Heart right ventricle (tissue), 16 donors: Measurements from ENCODE around the gene MAP7. TPM values are rescaled to one million over a fixed set of nuclear protein-coding genes. Genes with fewer than 3 reads are reported as not detected.
A peak's percentile ranks its signal among the peaks of the same experiment; 100 is the strongest.

Experiments used
- ATAC-seq, 8 donors: fragments of 200-7000 bp; cut with Tn5 transposase; one replicate each; pipeline ENCODE4 v1.9.1; 2020; ENCODE audit warnings: mild to moderate bottlenecking in 8 of 8, moderate library complexity in 8 of 8, moderate number of reproducible peaks in 1 of 8
- DNase-seq, 2 donors: peaks; one replicate each; pipeline ENCODE4 v3.0.0-alpha.2; 2020
- H3K27ac ChIP-seq, 10 donors: fragments of 200-600 bp; sonication (generic) in 2 of 10; one replicate each; pipeline versions ENCODE4 v1.5.0 to v1.8.0; 2020 to 2022; ENCODE audit warnings: mild to moderate bottlenecking in 3 of 10
- H3K27me3 ChIP-seq, 7 donors: fragments of 200-600 bp; one replicate each; pipeline ENCODE4 v1.8.0; 2021 to 2022; ENCODE audit warnings: mild to moderate bottlenecking in 2 of 7
- H3K36me3 ChIP-seq, 9 donors: fragments of 200-600 bp; sonication (generic) in 1 of 9; one replicate each; pipeline versions ENCODE4 v1.5.0 to v1.8.0; 2020 to 2022; ENCODE audit warnings: mild to moderate bottlenecking in 2 of 9
- H3K4me1 ChIP-seq, 9 donors: fragments of 200-600 bp; sonication (generic) in 1 of 9; one replicate each; pipeline versions ENCODE4 v1.5.0 to v1.8.0; 2020 to 2022; ENCODE audit warnings: mild to moderate bottlenecking in 4 of 9
- H3K4me3 ChIP-seq, 10 donors: fragments of 200-600 bp; sonication (generic) in 2 of 10; one replicate each; pipeline versions ENCODE4 v1.5.0 to v1.8.0; 2020 to 2022; ENCODE audit warnings: mild to moderate bottlenecking in 7 of 10, moderate library complexity in 2 of 10
- H3K9me3 ChIP-seq, 11 donors: fragments of 200-600 bp in 10 of 11; sonication (generic) in 2 of 11; one replicate each; pipeline versions ENCODE4 v1.5.0 to v1.8.0; 2013 to 2022; ENCODE audit warnings: mild to moderate bottlenecking in 2 of 11, control low read depth in 1 of 11, moderate library complexity in 1 of 11
- CTCF ChIP-seq, 9 donors: fragments of 200-600 bp; sonication (generic) in 2 of 9; IDR thresholded peaks; one replicate each; pipeline versions ENCODE4 v1.5.0 to v1.8.0; 2021 to 2022; ENCODE audit warnings: antibody characterized with exemption in 9 of 9, mild to moderate bottlenecking in 5 of 9, moderate library complexity in 1 of 9
- WGBS, 2 donors: extraction: QIAGEN DNeasy Blood & Tissue Kit; methylation state at CpG; one replicate each; pipeline ENCODE4 v1.1.7; 2013; ENCODE audit warnings: inconsistent platforms in 1 of 2; 5-methylcytosine and 5-hydroxymethylcytosine counted together
- intact Hi-C, 10 donors: fragments of 100-400 bp; cut with DNase I; formaldehyde crosslinking; loops; one replicate each; pipeline versions ENCODE4 v1.11.1 to v1.14.2; 2022
- polyA plus RNA-seq, 2 donors: library from polyadenylated mRNA; stranded (reverse); fragments of 200-250 nt; gene quantifications; one replicate each; pipeline ENCODE4 v1.2.3, GENCODE V29; 2013
- total RNA-seq, 10 donors: library from RNA; stranded (reverse); fragmentation: NEBNext Ultra II Directional in 3 of 10; extraction: Animal tissue kit (Norgen Biotek cat#: 25700) in 3 of 10; gene quantifications; one replicate each; pipeline versions ENCODE4 v1.2.1 to v1.2.4, GENCODE V29; 2021 to 2023
- donor health status: Arrhythmogenic right ventricular cardiomyopathy.
- donor health status: ischemic (EF 13 %, LVEDD 7.1; RV severe dilation, severe dysfunction).
- donor health status: healthy with polysubstance abuse.
- donor health status: DM: no; HTN: yes; CAD: no.
- donor health status: DM: no; HTN: no; CAD: no.
- donor health status: ischemic (EF 25% LVEDD 6.9; RV normal size, moderate dysfunction).
- donor health status: ischemic (EF 25% LVEDD 5.7; RV mildly dilated, moderate dysfunction).
- donor health status: healthy.
- donor health status: DM: yes; HTN: yes; CAD: no.
- donor health status: Ischemic cardiomyopathy.
- donor health status: ischemic (EF 35%, LVEDD 5.7; RV mildly dilated, moderate dysfunction).
- donor health status: nonischemic (EF 11% LVEDD 7.7; RV severe dilation, severe dysfunction).
- donor health status: DM: yes; HTN: yes; CAD: no.
- donor health status: PGD.
- donor health status: ischemic (EF 29% LVEDD 5.4; RV normal size, mild dysfunction).
- donor health status: nonischemic (EF 23%, LVEDD 6.1; RV moderate dilation, normal function).

MAP7 gene
- total and polyA plus RNA-seq, 12 donors = 0.48 to 4.1 (median 2.3) TPM

- DNase-seq (no peak), ATAC-seq (no peak)
- TF ChIP-seq CTCF (IDR thresholded peaks at IDR 0.05) = no peak
- intact Hi-C loops = no loop called here
- H3K27me3 ChIP-seq = peaks cover 8 to 42% (median 15%) of the 10 kb centered on the region in 7 donors
- H3K4me1 ChIP-seq = peaks cover 5 to 19% (median 15%) of the 10 kb centered on the region in 9 donors
- peaks cover 0 to 17% (median 0%) of the 10 kb centered on the region in 9 donors for H3K36me3 ChIP-seq
- WGBS, 2 donors = 62 to 64% methylated on average over 4 of the region's 4 CpGs
- no peak overlapping the region for H3K27ac ChIP-seq
- H3K9me3 ChIP-seq = no peaks in the 10 kb centered on the region
- H3K4me3 ChIP-seq = no peak overlapping the region
Measured at GRCh38 chr6:136552054-136552453, 1.8 kb upstream of the MAP7 start.

- H3K27me3 ChIP-seq = peaks cover 8 to 46% (median 18%) of the 10 kb centered on the region in 7 donors
- no peak overlapping the region for H3K27ac ChIP-seq
- peak overlapping the region in 6 of 10 donors; percentile 72 to 89 (median 78) for H3K4me3 ChIP-seq
- no peak for ATAC-seq
- 54 to 59% methylated on average over 8 of the region's 8 CpGs for WGBS, 2 donors
- H3K4me1 ChIP-seq = peaks cover 5 to 19% (median 15%) of the 10 kb centered on the region in 9 donors
- TF ChIP-seq CTCF (IDR thresholded peaks at IDR 0.05) = no peak
- peaks cover 0 to 10% (median 0%) of the 10 kb centered on the region in 9 donors for H3K36me3 ChIP-seq
- DNase-seq = no peak
- no peaks in the 10 kb centered on the region for H3K9me3 ChIP-seq
- intact Hi-C loops = no loop called here
Measured at GRCh38 chr6:136551103-136551502, 881 bp upstream of the MAP7 start.

- intact Hi-C loops = no loop called here
- WGBS, 2 donors = 0 to 1% methylated on average over 27 to 46 of the region's 46 CpGs
- Histone ChIP-seq H3K27ac (peak overlapping the region in 1 of 10 donors; percentile 12), H3K4me3 (peak overlapping the region; percentile 48 to 89 (median 74)), H3K4me1 (peaks cover 5 to 19% (median 15%) of the 10 kb centered on the region in 9 donors), H3K36me3 (no peaks in the 10 kb centered on the region), H3K9me3 (no peaks in the 10 kb centered on the region), H3K27me3 (peaks cover 8 to 46% (median 18%) of the 10 kb centered on the region in 7 donors)
- DNase-seq (peak in 1 of 2 donors; percentile 21), ATAC-seq (peak in 7 of 8 donors; percentile 21 to 83 (median 70))
- TF ChIP-seq CTCF (IDR thresholded peaks at IDR 0.05) = no peak
Measured at GRCh38 chr6:136550045-136550329, 235 bp downstream of the MAP7 start.

DNA sequence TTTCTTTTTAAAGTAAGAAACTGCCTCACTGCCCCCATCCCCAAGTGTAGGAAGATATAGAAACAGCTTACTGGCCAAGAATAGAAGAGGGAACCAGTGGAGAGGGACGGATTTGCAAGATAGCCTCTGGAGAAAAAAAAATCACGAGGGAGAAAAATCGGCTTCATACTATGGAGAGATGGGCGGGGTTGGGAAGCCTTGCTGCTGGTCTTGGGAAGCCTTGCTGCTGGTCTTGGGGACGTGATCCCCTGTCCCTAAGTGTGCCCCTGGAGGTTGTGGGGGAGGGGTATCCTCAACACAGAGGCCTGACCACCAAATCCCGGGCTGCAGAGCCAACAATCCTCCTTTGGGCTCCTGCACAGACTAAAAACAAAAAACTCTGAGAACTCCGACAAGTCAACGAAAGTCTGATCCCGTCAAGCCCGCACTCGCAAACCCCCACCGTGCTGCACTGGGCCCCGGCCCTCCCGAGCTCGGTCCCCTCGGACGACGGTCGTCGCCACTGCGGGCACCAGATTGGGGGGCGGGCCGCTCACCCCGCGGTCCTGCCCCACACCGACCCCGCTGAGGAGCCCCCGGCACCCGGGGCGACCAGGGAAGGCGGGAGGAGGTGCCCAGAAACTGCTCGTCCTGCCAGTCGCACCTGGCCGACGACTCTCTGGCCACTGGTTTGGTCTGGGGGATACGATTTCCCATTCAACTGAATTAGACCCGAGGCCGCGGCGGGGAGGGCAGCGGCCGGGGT is 750 bp downstream of the MAP7 start:
- Histone ChIP-seq H3K9me3 (no peaks in the 10 kb centered on the region), H3K4me1 (peaks cover 5 to 19% (median 15%) of the 10 kb centered on the region in 9 donors), H3K4me3 (peak overlapping the region; percentile 30 to 89 (median 74)), H3K27ac (peak overlapping the region in 1 of 10 donors; percentile 12), H3K36me3 (no peaks in the 10 kb centered on the region), H3K27me3 (peaks cover 8 to 46% (median 18%) of the 10 kb centered on the region in 7 donors)
- no peak for TF ChIP-seq CTCF (IDR thresholded peaks at IDR 0.05)
- intact Hi-C loops = no loop called here
- DNase-seq = peak in 1 of 2 donors; percentile 14
- 2% methylated on average over 42 of the region's 42 CpGs for WGBS, 2 donors
- peak in 6 of 8 donors; percentile 6 to 59 (median 22) for ATAC-seq
